ENCODE results near the gene MYO6.

The MYO6 gene

GRCh38 chr6:75800133-75800532 is 51.1 kb downstream of the MYO6 start:
- no peak for TF ChIP-seq POLR2AphosphoS5 (IDR thresholded peaks at IDR 0.05; ENCODE audit: low read depth, low read length)

- TF ChIP-seq POLR2AphosphoS5 (IDR thresholded peaks at IDR 0.05; ENCODE audit: low read depth, low read length): no peak
- TF ChIP-seq REST (IDR thresholded peaks at IDR 0.05; ENCODE audit: insufficient read depth in 1 of 2, low read depth in 2 of 2, low read length in 2 of 2): no peak
- no peak for TF ChIP-seq SIN3A (IDR thresholded peaks at IDR 0.05; ENCODE audit: borderline replicate concordance, insufficient read depth, low read length)
- TF ChIP-seq FOXP2 (optimal IDR thresholded peaks at IDR 0.05; ENCODE audit: borderline replicate concordance, extremely low read depth, extremely low read length, insufficient read depth): no peak
- no peak for TF ChIP-seq TAF1 (IDR thresholded peaks at IDR 0.05; ENCODE audit: borderline replicate concordance, insufficient read depth, low read length)
Observed at GRCh38 chr6:75800708-75801505, 51.9 kb downstream of the MYO6 start.

GRCh38 chr6:75802366-75802765 is 53.3 kb downstream of the MYO6 start:
- no peak for TF ChIP-seq TAF1 (IDR thresholded peaks at IDR 0.05; ENCODE audit: borderline replicate concordance, insufficient read depth, low read length)
- no peak for TF ChIP-seq SIN3A (IDR thresholded peaks at IDR 0.05; ENCODE audit: borderline replicate concordance, insufficient read depth, low read length)
- TF ChIP-seq FOXP2 (optimal IDR thresholded peaks at IDR 0.05; ENCODE audit: borderline replicate concordance, extremely low read depth, extremely low read length, insufficient read depth): no peak
- no peak for TF ChIP-seq POLR2AphosphoS5 (IDR thresholded peaks at IDR 0.05; ENCODE audit: low read depth, low read length)
- TF ChIP-seq REST (IDR thresholded peaks at IDR 0.05; ENCODE audit: insufficient read depth in 1 of 2, low read depth in 2 of 2, low read length in 2 of 2): no peak

GRCh38 chr6:75808507-75808906 is 59.5 kb downstream of the MYO6 start:
- TF ChIP-seq TAF1 (IDR thresholded peaks at IDR 0.05; ENCODE audit: borderline replicate concordance, insufficient read depth, low read length): no peak
- TF ChIP-seq REST (IDR thresholded peaks at IDR 0.05; ENCODE audit: insufficient read depth in 1 of 2, low read depth in 2 of 2, low read length in 2 of 2): no peak
- TF ChIP-seq POLR2AphosphoS5 (IDR thresholded peaks at IDR 0.05; ENCODE audit: low read depth, low read length): no peak
- TF ChIP-seq FOXP2 (optimal IDR thresholded peaks at IDR 0.05; ENCODE audit: borderline replicate concordance, extremely low read depth, extremely low read length, insufficient read depth): no peak
- no peak for TF ChIP-seq SIN3A (IDR thresholded peaks at IDR 0.05; ENCODE audit: borderline replicate concordance, insufficient read depth, low read length)

- TF ChIP-seq POLR2AphosphoS5 (IDR thresholded peaks at IDR 0.05; ENCODE audit: low read depth, low read length): no peak
- TF ChIP-seq TAF1 (IDR thresholded peaks at IDR 0.05; ENCODE audit: borderline replicate concordance, insufficient read depth, low read length): no peak
- no peak for TF ChIP-seq SIN3A (IDR thresholded peaks at IDR 0.05; ENCODE audit: borderline replicate concordance, insufficient read depth, low read length)
- TF ChIP-seq REST (IDR thresholded peaks at IDR 0.05; ENCODE audit: insufficient read depth in 1 of 2, low read depth in 2 of 2, low read length in 2 of 2): no peak
- no peak for TF ChIP-seq FOXP2 (optimal IDR thresholded peaks at IDR 0.05; ENCODE audit: borderline replicate concordance, extremely low read depth, extremely low read length, insufficient read depth)
Observed at GRCh38 chr6:75812560-75812959, 63.5 kb downstream of the MYO6 start.

Data from PFSK-1 (cell line).